HepG2 (cell line): ENCODE results near the gene MEAF6. TPM values are rescaled to one million over a fixed set of nuclear protein-coding genes. Genes with fewer than 3 reads are reported as not detected.

Experiments
- ATF7 ChIP-seq, 2 experiments: fragments of 450-650 bp in 1 of 2; sonication (generic) in 1 of 2; formaldehyde crosslinking in 1 of 2; IDR thresholded peaks; 2 replicates each; pipeline versions ENCODE4 v1.4.0 to v1.6.1; 2016 to 2020; ENCODE audit warnings: antibody characterized with exemption in 1 of 2, mild to moderate bottlenecking in 1 of 2, missing genetic modification reagents in 1 of 2
- HNRNPLL ChIP-seq: fragments of 200-400 bp; formaldehyde crosslinking; IDR thresholded peaks from 2 replicates; pipeline ENCODE4 v1.6.1; 2017; ENCODE audit warnings: mild to moderate bottlenecking, low read depth, low read length; ENCODE audit not compliant: poor library complexity, severe bottlenecking
- KAT2B ChIP-seq: fragments of 150-350 bp; IDR thresholded peaks from 2 replicates; pipeline ENCODE4 v1.6.1; 2014; ENCODE audit warnings: low read depth, low read length, borderline replicate concordance
- KLF12 ChIP-seq: sonication (generic); formaldehyde crosslinking; IDR thresholded peaks from 2 replicates; pipeline ENCODE4 v1.4.0; 2020; ENCODE audit warnings: missing genetic modification reagents, borderline replicate concordance
- SMAD3 ChIP-seq: sonication (generic); formaldehyde crosslinking; IDR thresholded peaks from 2 replicates; pipeline ENCODE4 v1.4.0; 2020; ENCODE audit warnings: missing genetic modification reagents
- SOX6 ChIP-seq, 2 experiments: fragments of 450-650 bp in 1 of 2; sonication (generic) in 1 of 2; formaldehyde crosslinking in 1 of 2; IDR thresholded peaks; 2 replicates each; pipeline versions ENCODE4 v1.4.0 to v1.6.1; 2017 to 2020; ENCODE audit warnings: antibody characterized with exemption in 1 of 2, mild to moderate bottlenecking in 1 of 2, missing genetic modification reagents in 1 of 2
- TEAD3 ChIP-seq: optimal IDR thresholded peaks from 2 replicates; pipeline ENCODE3; 2016; ENCODE audit warnings: borderline replicate concordance
- THAP11 ChIP-seq: IDR thresholded peaks from 2 replicates; pipeline ENCODE4 v1.6.1; 2016; ENCODE audit warnings: missing biosample characterization, missing genetic modification reagents
- ZNF10 ChIP-seq: sonication (generic); formaldehyde crosslinking; IDR thresholded peaks from 2 replicates; pipeline ENCODE4 v1.4.0; 2020; ENCODE audit warnings: mild to moderate bottlenecking, low read depth, missing genetic modification reagents, borderline replicate concordance
- ZNF703 ChIP-seq: sonication (generic); formaldehyde crosslinking; IDR thresholded peaks from 2 replicates; pipeline ENCODE4 v1.5.1; 2020; ENCODE audit warnings: missing genetic modification reagents, mild to moderate bottlenecking, moderate library complexity, borderline replicate concordance
- polyA plus RNA-seq, 8 experiments: library from polyadenylated mRNA; depleted of rRNA in 3 of 8; stranded (reverse) in 7 of 8; unstranded in 1 of 8; fragments of >200 nt; fragmentation: Illumina TruSeq in 4 of 8; extraction: Trizol in 4 of 8; gene quantifications; 2 replicates each; pipeline versions ENCODE4 v1.2.1 to v1.2.3, GENCODE V29; 2011 to 2016; ENCODE audit warnings: low read depth in 4 of 8, missing spikeins in 1 of 8, mixed read lengths in 1 of 8; ENCODE audit not compliant: insufficient read depth in 1 of 8
- total RNA-seq, 5 experiments: library from RNA; depleted of rRNA; stranded (reverse); fragments of >200 nt; fragmentation: Illumina TruSeq; extraction: Trizol; gene quantifications; 2 replicates each; pipeline ENCODE4 v1.2.3, GENCODE V29; 2016; ENCODE audit warnings: low read depth in 1 of 5
- TF ChIP-seq, protein P1 (sequence below): IDR thresholded peaks from 2 replicates; pipeline ENCODE4 v1.6.1; 2016; ENCODE audit warnings: missing genetic modification reagents, missing compliant biosample characterization
- TF ChIP-seq, protein P2 (sequence below): sonication (generic); formaldehyde crosslinking; IDR thresholded peaks from 2 replicates; pipeline ENCODE4 v1.4.0; 2020; ENCODE audit warnings: low read depth, mild to moderate bottlenecking, missing genetic modification reagents
- TF ChIP-seq, protein P3 (sequence below): sonication (generic); formaldehyde crosslinking; IDR thresholded peaks from 2 replicates; pipeline ENCODE4 v1.4.0; 2020; ENCODE audit warnings: mild to moderate bottlenecking, missing genetic modification reagents
- TF ChIP-seq, protein P4 (sequence below): fragments of 450-650 bp; IDR thresholded peaks from 2 replicates; pipeline ENCODE4 v1.6.1; 2017

Gene MEAF6
- total and polyA plus RNA-seq, 2 of the 13 experiments (the other 11 are each of a cell fraction or from before 2014, with no cell fraction given): 29.5 to 45.6 TPM

DNA sequence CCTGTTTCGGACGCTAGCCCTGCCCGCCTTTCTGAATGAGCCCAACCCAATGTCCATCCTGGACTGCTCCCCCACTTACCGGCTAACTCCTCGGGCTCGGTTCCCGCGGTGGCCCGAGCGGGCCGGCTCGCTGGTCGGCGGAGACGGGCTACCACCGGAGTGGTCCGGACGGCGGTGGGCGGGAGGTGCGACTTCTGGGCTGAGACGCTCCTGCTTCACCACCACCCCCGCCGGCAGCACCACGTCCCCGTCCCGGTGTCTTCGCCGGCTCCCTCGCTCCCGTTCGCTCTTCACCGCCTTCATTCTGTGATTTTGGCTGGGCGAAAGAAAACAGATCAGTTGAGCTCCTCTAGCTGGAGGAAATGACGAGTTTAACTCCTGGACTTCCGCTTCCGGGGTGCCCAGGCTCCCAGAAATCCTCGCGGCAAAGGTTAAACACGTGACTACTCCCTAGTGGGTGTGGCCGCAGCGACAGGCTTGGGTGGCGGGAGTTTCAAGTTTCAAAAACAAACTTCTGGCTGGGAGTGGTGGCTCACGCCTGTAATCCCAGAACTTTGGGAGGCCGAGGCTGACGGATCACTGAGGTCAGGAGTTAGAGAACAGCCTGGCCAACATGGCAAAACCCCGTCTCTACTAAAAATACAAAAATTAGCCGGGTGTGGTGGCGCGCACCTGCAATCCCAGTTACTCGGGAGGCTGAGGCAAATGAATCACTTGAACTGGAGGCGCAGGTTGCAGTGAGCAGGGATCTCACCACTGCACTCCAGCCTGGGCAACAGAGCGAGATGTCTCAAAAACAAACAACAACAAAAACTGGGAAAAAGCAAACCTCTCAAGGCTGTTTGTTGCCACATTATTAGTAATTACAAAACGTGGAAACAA, 39.6 kb upstream of the MEAF6 start, which contains the start of gene SNIP1 (continued):
- TF ChIP-seq, protein P1, sequence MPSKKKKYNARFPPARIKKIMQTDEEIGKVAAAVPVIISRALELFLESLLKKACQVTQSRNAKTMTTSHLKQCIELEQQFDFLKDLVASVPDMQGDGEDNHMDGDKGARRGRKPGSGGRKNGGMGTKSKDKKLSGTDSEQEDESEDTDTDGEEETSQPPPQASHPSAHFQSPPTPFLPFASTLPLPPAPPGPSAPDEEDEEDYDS (CRISPR knock-in tag): peak; percentile 51; the same call in 1 of the 2 replicates
- TF ChIP-seq TEAD3 (CRISPR knock-in tag): no peak
- TF ChIP-seq KLF12 (CRISPR knock-in tag): peak; percentile 91
- TF ChIP-seq ZNF10: no peak
- TF ChIP-seq ZNF703 (CRISPR knock-in tag): peak; percentile 51; the same call in 1 of the 2 replicates
- TF ChIP-seq SOX6 (IDR thresholded peaks at IDR 0.05): no peak
- TF ChIP-seq SOX6 (CRISPR knock-in tag; IDR thresholded peaks at IDR 0.05): peak; percentile 56
- TF ChIP-seq, protein P2, sequence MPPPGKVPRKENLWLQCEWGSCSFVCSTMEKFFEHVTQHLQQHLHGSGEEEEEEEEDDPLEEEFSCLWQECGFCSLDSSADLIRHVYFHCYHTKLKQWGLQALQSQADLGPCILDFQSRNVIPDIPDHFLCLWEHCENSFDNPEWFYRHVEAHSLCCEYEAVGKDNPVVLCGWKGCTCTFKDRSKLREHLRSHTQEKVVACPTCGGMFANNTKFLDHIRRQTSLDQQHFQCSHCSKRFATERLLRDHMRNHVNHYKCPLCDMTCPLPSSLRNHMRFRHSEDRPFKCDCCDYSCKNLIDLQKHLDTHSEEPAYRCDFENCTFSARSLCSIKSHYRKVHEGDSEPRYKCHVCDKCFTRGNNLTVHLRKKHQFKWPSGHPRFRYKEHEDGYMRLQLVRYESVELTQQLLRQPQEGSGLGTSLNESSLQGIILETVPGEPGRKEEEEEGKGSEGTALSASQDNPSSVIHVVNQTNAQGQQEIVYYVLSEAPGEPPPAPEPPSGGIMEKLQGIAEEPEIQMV (CRISPR knock-in tag): no peak; the same call in 1 of the 2 replicates
- TF ChIP-seq, protein P3, sequence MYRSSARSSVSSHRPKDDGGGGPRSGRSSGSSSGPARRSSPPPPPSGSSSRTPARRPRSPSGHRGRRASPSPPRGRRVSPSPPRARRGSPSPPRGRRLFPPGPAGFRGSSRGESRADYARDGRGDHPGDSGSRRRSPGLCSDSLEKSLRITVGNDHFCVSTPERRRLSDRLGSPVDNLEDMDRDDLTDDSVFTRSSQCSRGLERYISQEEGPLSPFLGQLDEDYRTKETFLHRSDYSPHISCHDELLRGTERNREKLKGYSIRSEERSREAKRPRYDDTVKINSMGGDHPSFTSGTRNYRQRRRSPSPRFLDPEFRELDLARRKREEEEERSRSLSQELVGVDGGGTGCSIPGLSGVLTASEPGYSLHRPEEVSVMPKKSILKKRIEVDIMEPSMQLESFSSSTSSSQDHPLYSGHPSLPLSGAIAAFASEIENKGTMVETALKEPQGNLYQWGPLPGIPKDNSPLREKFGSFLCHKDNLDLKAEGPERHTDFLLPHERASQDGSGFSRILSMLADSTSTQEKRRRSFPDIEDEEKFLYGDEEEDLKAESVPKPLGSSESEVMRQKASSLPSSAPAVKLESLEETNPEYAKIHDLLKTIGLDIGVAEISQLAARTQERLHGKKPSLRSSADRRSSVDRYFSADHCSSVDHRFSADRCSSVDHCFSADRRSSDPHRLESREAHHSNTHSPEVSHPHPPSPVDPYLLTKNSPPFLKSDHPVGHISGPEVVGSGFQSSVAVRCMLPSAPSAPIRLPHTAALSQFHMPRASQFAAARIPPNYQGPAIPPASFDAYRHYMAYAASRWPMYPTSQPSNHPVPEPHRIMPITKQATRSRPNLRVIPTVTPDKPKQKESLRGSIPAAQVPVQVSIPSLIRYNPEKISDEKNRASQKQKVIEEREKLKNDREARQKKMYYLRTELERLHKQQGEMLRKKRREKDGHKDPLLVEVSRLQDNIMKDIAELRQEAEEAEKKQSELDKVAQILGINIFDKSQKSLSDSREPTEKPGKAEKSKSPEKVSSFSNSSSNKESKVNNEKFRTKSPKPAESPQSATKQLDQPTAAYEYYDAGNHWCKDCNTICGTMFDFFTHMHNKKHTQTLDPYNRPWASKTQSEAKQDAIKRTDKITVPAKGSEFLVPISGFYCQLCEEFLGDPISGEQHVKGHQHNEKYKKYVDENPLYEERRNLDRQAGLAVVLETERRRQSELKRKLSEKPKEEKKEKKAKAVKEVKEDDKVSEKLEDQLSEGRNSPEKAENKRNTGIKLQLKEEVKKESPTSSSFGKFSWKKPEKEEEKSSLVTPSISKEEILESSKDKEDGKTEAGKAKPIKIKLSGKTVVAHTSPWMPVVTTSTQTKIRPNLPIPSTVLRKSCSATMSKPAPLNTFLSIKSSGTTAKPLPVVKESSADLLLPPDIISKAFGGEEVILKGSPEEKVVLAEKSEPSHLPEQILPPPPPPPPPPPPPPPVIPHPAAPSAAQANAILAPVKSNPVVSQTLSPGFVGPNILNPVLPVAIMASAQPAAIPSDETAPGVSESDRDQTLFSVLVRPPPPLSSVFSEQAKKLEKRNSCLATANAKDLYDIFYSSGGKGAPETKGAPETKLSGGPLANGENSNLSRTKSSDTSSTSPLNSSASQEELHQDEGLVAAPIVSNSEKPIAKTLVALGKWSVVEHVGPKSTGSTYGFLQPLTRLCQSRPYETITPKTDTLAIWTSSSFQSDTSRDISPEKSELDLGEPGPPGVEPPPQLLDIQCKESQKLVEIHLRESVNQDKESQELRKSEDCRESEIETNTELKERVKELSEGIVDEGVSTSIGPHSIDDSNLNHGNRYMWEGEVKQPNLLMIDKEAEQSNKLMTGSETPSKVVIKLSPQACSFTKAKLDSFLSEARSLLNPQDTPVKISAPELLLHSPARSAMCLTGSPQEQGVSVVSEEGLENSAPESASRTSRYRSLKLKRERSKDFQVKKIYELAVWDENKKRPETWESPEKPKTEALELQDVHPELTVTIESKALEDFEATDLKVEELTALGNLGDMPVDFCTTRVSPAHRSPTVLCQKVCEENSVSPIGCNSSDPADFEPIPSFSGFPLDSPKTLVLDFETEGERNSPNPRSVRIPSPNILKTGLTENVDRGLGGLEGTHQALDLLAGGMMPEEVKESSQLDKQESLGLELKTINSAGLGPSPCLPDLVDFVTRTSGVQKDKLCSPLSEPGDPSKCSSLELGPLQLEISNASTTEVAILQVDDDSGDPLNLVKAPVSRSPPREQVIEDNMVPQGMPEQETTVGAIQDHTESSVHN (CRISPR knock-in tag): no peak
- peak; percentile 96 for TF ChIP-seq THAP11 (CRISPR knock-in tag)
- TF ChIP-seq SMAD3: 0 out of 2 replicates have a peak, but pooled peaks have one; percentile 33
- TF ChIP-seq, protein P4, sequence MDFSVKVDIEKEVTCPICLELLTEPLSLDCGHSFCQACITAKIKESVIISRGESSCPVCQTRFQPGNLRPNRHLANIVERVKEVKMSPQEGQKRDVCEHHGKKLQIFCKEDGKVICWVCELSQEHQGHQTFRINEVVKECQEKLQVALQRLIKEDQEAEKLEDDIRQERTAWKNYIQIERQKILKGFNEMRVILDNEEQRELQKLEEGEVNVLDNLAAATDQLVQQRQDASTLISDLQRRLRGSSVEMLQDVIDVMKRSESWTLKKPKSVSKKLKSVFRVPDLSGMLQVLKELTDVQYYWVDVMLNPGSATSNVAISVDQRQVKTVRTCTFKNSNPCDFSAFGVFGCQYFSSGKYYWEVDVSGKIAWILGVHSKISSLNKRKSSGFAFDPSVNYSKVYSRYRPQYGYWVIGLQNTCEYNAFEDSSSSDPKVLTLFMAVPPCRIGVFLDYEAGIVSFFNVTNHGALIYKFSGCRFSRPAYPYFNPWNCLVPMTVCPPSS: no peak
- peak; percentile 33 for TF ChIP-seq HNRNPLL
- no peak for TF ChIP-seq ATF7 (IDR thresholded peaks at IDR 0.05)
- no peak for TF ChIP-seq ATF7 (CRISPR knock-in tag; IDR thresholded peaks at IDR 0.05)
- no peak for TF ChIP-seq KAT2B
